ENCODE results near the gene LLGL2. TPM values are rescaled to one million over a fixed set of nuclear protein-coding genes. Genes with fewer than 3 reads are reported as not detected.

Gene LLGL2
- total and polyA plus RNA-seq, 10 of the 15 experiments (the other 5 are each of a cell fraction or from before 2014, with no cell fraction given) = 0.21 to 9.9 (median 4.5) TPM

- H2AFZ ChIP-seq (ENCODE audit: control insufficient read depth, low read depth, low read length) = peak overlapping the region; percentile 86
- H3K4me2 ChIP-seq (ENCODE audit: control insufficient read depth, insufficient read depth) = peak overlapping the region; percentile 57
- H3K27me3 ChIP-seq (replicated peaks in 1 of 2; ENCODE audit: control insufficient read depth in 2 of 2, insufficient read depth in 2 of 2, low read length in 1 of 2) = no peaks in the 10 kb centered on the region
- no peaks in the 10 kb centered on the region for H3K79me2 ChIP-seq (ENCODE audit: control insufficient read depth, insufficient read depth, low read length)
- ChIA-PET SMC1A (ENCODE audit: uncharacterized antibody, unreplicated experiment) (interaction anchor here (0.7 to 1.7 kb wide), 3 partner anchors 32 to 60 kb away, joined by 3 to 8 read pairs (median 3); no protein-coding TSS in a partner anchor), RAD21 (ENCODE audit: unreplicated experiment) (interaction anchor here (0.6 to 1.2 kb wide), 3 partner anchors 33 to 60 kb away, joined by 3 to 5 read pairs (median 3); no protein-coding TSS in a partner anchor), CTCF (interaction anchor here (1.1 to 2.2 kb wide), 5 partner anchors 11 to 75 kb away, joined by 3 to 6 read pairs (median 4); no protein-coding TSS in a partner anchor), POLR2A (no interaction called here)
- peak overlapping the region; percentile 68 for H3K27ac ChIP-seq (ENCODE audit: control insufficient read depth, insufficient read depth)
- TF ChIP-seq ZNF217 (IDR thresholded peaks at IDR 0.05) (no peak), ZBTB40 (IDR thresholded peaks at IDR 0.05; ENCODE audit: borderline replicate concordance) (peak; percentile 42; the same call in 1 of the 2 replicates), EED (IDR thresholded peaks at IDR 0.05; ENCODE audit: low read depth) (no peak), RAD21 (IDR thresholded peaks at IDR 0.05; ENCODE audit: insufficient read depth, low read depth, low read length) (0 out of 2 replicates have a peak, but pooled peaks have one; percentile 8), GABPA (IDR thresholded peaks at IDR 0.05; ENCODE audit: low read depth) (peak; percentile 75), SRF (IDR thresholded peaks at IDR 0.05; ENCODE audit: low read depth in 2 of 2, low read length in 2 of 2) (peak in 1 of 2 experiments; percentile 38; a peak in 1 of 4 replicates), POLR2A (IDR thresholded peaks at IDR 0.05; ENCODE audit: low read depth, low read length) (peak; percentile 58; the same call in 1 of the 2 replicates), CHD2 (IDR thresholded peaks at IDR 0.05; ENCODE audit: borderline replicate concordance, low read depth, low read length) (0 out of 2 replicates have a peak, but pooled peaks have one; percentile 40), IRF4 (IDR thresholded peaks at IDR 0.05; ENCODE audit: low read depth, low read length) (no peak), ETV6 (conservative IDR thresholded peaks at IDR 0.05 in 1 of 2, IDR thresholded peaks at IDR 0.05 in 1 of 2; ENCODE audit: borderline replicate concordance in 1 of 2, low read depth in 1 of 2) (peak in 1 of 2 experiments; percentile 72; a peak in 2 of 4 replicates), FOXM1 (IDR thresholded peaks at IDR 0.05; ENCODE audit: low read depth, low read length) (no peak), SPI1 (IDR thresholded peaks at IDR 0.05; ENCODE audit: borderline replicate concordance, insufficient read depth, low read depth, low read length) (peak; percentile 85), RUNX3 (IDR thresholded peaks at IDR 0.05; ENCODE audit: low read length) (peak; percentile 48), CTCF (IDR thresholded peaks at IDR 0.05 in 2 of 3, conservative IDR thresholded peaks at IDR 0.05 in 1 of 3; ENCODE audit: control insufficient read depth in 2 of 3, extremely low read depth in 1 of 3, insufficient read depth in 1 of 3, low read depth in 3 of 3, low read length in 3 of 3) (peak in 2 of 3 experiments; percentile 9 to 22; a peak in 2 of 6 replicates), IKZF1 (conservative IDR thresholded peaks at IDR 0.05) (peak; percentile 36; the same call in 1 of the 2 replicates)
- FAIRE-seq (peak; percentile 64), ATAC-seq (peak; percentile 81), DNase-seq (ENCODE audit: low read depth, low spot score) (no peak)
- in situ Hi-C loops (cut with MboI) = no loop called here
- peaks cover 0 to 3% of the 10 kb centered on the region in 2 experiments; a peak in 2 of 4 replicates for H3K36me3 ChIP-seq (ENCODE audit: control insufficient read depth in 2 of 2, insufficient read depth in 2 of 2, low read length in 1 of 2)
- H4K20me1 ChIP-seq (ENCODE audit: control insufficient read depth, insufficient read depth) = no peaks in the 10 kb centered on the region
- peak overlapping the region; percentile 34; the same call in 1 of the 2 replicates for H3K9ac ChIP-seq (ENCODE audit: control insufficient read depth, insufficient read depth, low read length)
- no peaks in the 10 kb centered on the region for H3K9me3 ChIP-seq (replicated peaks; ENCODE audit: control insufficient read depth, insufficient read depth, low read length)
- 33% methylated on average over 12 of the region's 12 CpGs for whole genome bisulfite sequencing (ENCODE audit: insufficient coverage, insufficient replicate concordance, low lambda C conversion rate, missing lambda C conversion rate)
- no TSS peak for BruUV-seq (replicated peaks)
- intact Hi-C loops (cut with micrococcal nuclease; ENCODE audit: unreplicated experiment) = loop anchor here (2.0 kb wide), 1 partner anchor 61 kb away; no protein-coding TSS in a partner anchor
- peaks cover 13% of the 10 kb centered on the region for H3K4me1 ChIP-seq (ENCODE audit: control insufficient read depth, insufficient read depth, low read length)
- H3K4me3 ChIP-seq = no peak overlapping the region
Measured at GRCh38 chr17:75487351-75488070, 38.0 kb upstream of the LLGL2 start.
